H1 (cell line): ENCODE measurements around the gene CTSW. TPM values are rescaled to one million over a fixed set of nuclear protein-coding genes. Genes with fewer than 3 reads are reported as not detected.

Source experiments
- CTCF ChIA-PET: fragments of 300-600 bp; sonication (Branson Sonifier 250); formaldehyde crosslinking; loops from one replicate; lab custom pipeline; 2021; ENCODE audit not compliant: partially characterized antibody; lab: Charles Lee
- POLR2A ChIA-PET: fragments of 300-600 bp; sonication (Branson Sonifier 250); formaldehyde crosslinking; loops from one replicate; lab custom pipeline; 2021; ENCODE audit warnings: inconsistent platforms; ENCODE audit not compliant: partially characterized antibody; lab: Charles Lee
- DNase-seq, 2 experiments: peaks; one replicate each; pipeline versions ENCODE4 v3.0.0 to v3.0.0-alpha.2; 2010 to 2022; ENCODE audit warnings: low spot score in 2 of 2, low read depth in 1 of 2, mixed read lengths in 1 of 2
- FAIRE-seq: peaks from 2 replicates; lab custom pipeline; 2011; peaks lifted over from hg19 to GRCh38; lab: Jason Lieb, UNC
- H2AFZ ChIP-seq: 2 replicates; pipeline ENCODE4 v1.8.1; 2012; ENCODE audit warnings: low read length, inconsistent platforms
- H2AK5ac ChIP-seq: 2 replicates; pipeline ENCODE4 v1.6.1; 2013; ENCODE audit warnings: low read depth, low read length
- H2BK120ac ChIP-seq: replicated peaks from 2 replicates; pipeline ENCODE3; 2013; ENCODE audit warnings: low read depth, low read length, inconsistent platforms
- H2BK12ac ChIP-seq: 2 replicates; pipeline ENCODE4 v1.6.1; 2013; ENCODE audit warnings: low read depth, low read length
- H2BK15ac ChIP-seq: 2 replicates; pipeline ENCODE4 v1.6.1; 2013; ENCODE audit warnings: low read length
- H2BK20ac ChIP-seq: 2 replicates; pipeline ENCODE4 v1.6.1; 2013; ENCODE audit warnings: low read length
- H2BK5ac ChIP-seq: 2 replicates; pipeline ENCODE4 v1.6.1; 2013; ENCODE audit warnings: low read depth, low read length
- H3K14ac ChIP-seq: 2 replicates; pipeline ENCODE4 v1.6.1; 2013; ENCODE audit warnings: inconsistent platforms; ENCODE audit not compliant: insufficient read length
- H3K18ac ChIP-seq: 2 replicates; pipeline ENCODE4 v1.6.1; 2013; ENCODE audit warnings: low read length; ENCODE audit errors: extremely low read depth
- H3K23ac ChIP-seq: 2 replicates; pipeline ENCODE4 v1.6.1; 2013; ENCODE audit warnings: inconsistent platforms; ENCODE audit not compliant: insufficient read length
- H3K23me2 ChIP-seq: 2 replicates; pipeline ENCODE4 v1.6.1; 2013; ENCODE audit warnings: low read depth, low read length
- H3K27ac ChIP-seq: 2 replicates; pipeline ENCODE4 v1.6.1; 2011; ENCODE audit warnings: low read depth, low read length, inconsistent platforms
- H3K27me3 ChIP-seq, 4 experiments: replicated peaks in 1 of 4; 1 replicate in 1 of 4; 2 replicates in 3 of 4; pipeline versions ENCODE4 v1.6.1 to v1.8.1; 2011 to 2013; ENCODE audit warnings: low read length in 3 of 4, mild to moderate bottlenecking in 3 of 4, inconsistent platforms in 2 of 4, mixed read lengths in 2 of 4, moderate library complexity in 1 of 4; ENCODE audit not compliant: control insufficient read depth in 3 of 4, insufficient read depth in 3 of 4; ENCODE audit errors: extremely low read depth in 1 of 4
- H3K36me3 ChIP-seq, 4 experiments: 2 replicates each; pipeline versions ENCODE4 v1.6.1 to v1.8.1; 2011 to 2013; ENCODE audit warnings: mild to moderate bottlenecking in 4 of 4, low read length in 3 of 4, moderate library complexity in 2 of 4, control low read depth in 1 of 4, inconsistent platforms in 1 of 4; ENCODE audit not compliant: insufficient read depth in 4 of 4, control insufficient read depth in 2 of 4
- H3K4ac ChIP-seq: replicated peaks from 2 replicates; pipeline ENCODE3; 2013; ENCODE audit warnings: low read length, low read depth, mixed read lengths, inconsistent platforms; ENCODE audit not compliant: insufficient read length
- H3K4me1 ChIP-seq, 4 experiments: replicated peaks in 1 of 4; 1 replicate in 1 of 4; 2 replicates in 3 of 4; pipeline versions ENCODE4 v1.6.1 to v1.8.1; 2011 to 2013; ENCODE audit warnings: low read length in 3 of 4, inconsistent platforms in 2 of 4, mixed read lengths in 1 of 4; ENCODE audit not compliant: insufficient read depth in 4 of 4, control insufficient read depth in 3 of 4
- H3K4me2 ChIP-seq, 2 experiments: 2 replicates each; pipeline versions ENCODE4 v1.6.1 to v1.8.1; 2011 to 2013; ENCODE audit warnings: low read depth in 2 of 2, low read length in 2 of 2, control low read depth in 1 of 2, inconsistent platforms in 1 of 2, mild to moderate bottlenecking in 1 of 2; ENCODE audit not compliant: insufficient read depth in 1 of 2
- H3K4me3 ChIP-seq, 4 experiments: fragments of 200-600, 300-600 bp in 1 of 4; sonication (generic), shearing (Covaris generic), sonication (Bioruptor Twin) in 1 of 4; 2 replicates each; pipeline versions ENCODE4 v1.5.1 to v1.8.1; 2011 to 2016; ENCODE audit warnings: low read length in 4 of 4, low read depth in 3 of 4, control low read depth in 2 of 4, inconsistent platforms in 2 of 4, mild to moderate bottlenecking in 2 of 4, mixed read lengths in 1 of 4, moderate library complexity in 1 of 4; ENCODE audit not compliant: insufficient read depth in 2 of 4; ENCODE audit errors: extremely low read depth in 1 of 4
- H3K56ac ChIP-seq: replicated peaks from 2 replicates; pipeline ENCODE3; 2013; ENCODE audit warnings: low read depth, mild to moderate bottlenecking, mixed read lengths, low read length, inconsistent platforms; ENCODE audit not compliant: insufficient read length
- H3K79me1 ChIP-seq: 2 replicates; pipeline ENCODE4 v1.6.1; 2013; ENCODE audit warnings: low read depth, low read length, control low read depth
- H3K79me2 ChIP-seq, 2 experiments: 2 replicates each; pipeline versions ENCODE4 v1.6.1 to v1.8.1; 2012 to 2013; ENCODE audit warnings: low read length in 2 of 2, mild to moderate bottlenecking in 2 of 2, inconsistent platforms in 1 of 2; ENCODE audit not compliant: insufficient read depth in 2 of 2, control insufficient read depth in 1 of 2
- H3K9ac ChIP-seq, 4 experiments: replicated peaks in 1 of 4; 1 replicate in 1 of 4; 2 replicates in 3 of 4; pipeline versions ENCODE4 v1.6.1 to v1.8.1; 2011 to 2013; ENCODE audit warnings: low read depth in 3 of 4, low read length in 3 of 4, control low read depth in 2 of 4, mild to moderate bottlenecking in 2 of 4, moderate library complexity in 2 of 4, inconsistent platforms in 1 of 4; ENCODE audit errors: extremely low read depth in 1 of 4
- H3K9me3 ChIP-seq, 2 experiments: 2 replicates each; pipeline versions ENCODE4 v1.6.1 to v1.8.1; 2012 to 2013; ENCODE audit warnings: mild to moderate bottlenecking in 2 of 2, moderate library complexity in 2 of 2, control low read depth in 1 of 2, inconsistent platforms in 1 of 2, low read depth in 1 of 2, low read length in 1 of 2, mixed read lengths in 1 of 2; ENCODE audit not compliant: insufficient read depth in 2 of 2
- H4K20me1 ChIP-seq, 2 experiments: replicated peaks in 1 of 2; 2 replicates each; pipeline versions ENCODE3 to v1.8.1; 2011 to 2013; ENCODE audit warnings: inconsistent platforms in 2 of 2, low read length in 2 of 2, mild to moderate bottlenecking in 1 of 2; ENCODE audit not compliant: insufficient read depth in 2 of 2, control insufficient read depth in 1 of 2
- H4K5ac ChIP-seq: 2 replicates; pipeline ENCODE4 v1.6.1; 2013; ENCODE audit warnings: low read length, low read depth, mixed read lengths, inconsistent platforms; ENCODE audit not compliant: insufficient read length
- H4K8ac ChIP-seq: 2 replicates; pipeline ENCODE4 v1.8.0; 2013; ENCODE audit warnings: mild to moderate bottlenecking, moderate library complexity, low read length, inconsistent platforms; ENCODE audit not compliant: insufficient read depth; ENCODE audit errors: extremely low read depth
- H4K91ac ChIP-seq: replicated peaks from 2 replicates; pipeline ENCODE3; 2013; ENCODE audit warnings: low read length, mixed read lengths, inconsistent platforms; ENCODE audit not compliant: insufficient read length
- CHD2 ChIP-seq: IDR thresholded peaks from 2 replicates; pipeline ENCODE4 v1.6.1; 2012; ENCODE audit warnings: low read length, improper control_type of control experiment
- FOSL1 ChIP-seq: IDR thresholded peaks from 2 replicates; pipeline ENCODE4 v1.6.1; 2011; ENCODE audit warnings: mild to moderate bottlenecking, low read depth, low read length, moderate library complexity; ENCODE audit not compliant: insufficient read depth
- GABPA ChIP-seq: IDR thresholded peaks from 2 replicates; pipeline ENCODE4 v1.6.1; 2011; ENCODE audit warnings: mild to moderate bottlenecking, low read length, moderate library complexity, borderline replicate concordance; ENCODE audit not compliant: insufficient read depth
- GTF2F1 ChIP-seq: IDR thresholded peaks from 2 replicates; pipeline ENCODE4 v1.6.1; 2012; ENCODE audit warnings: low read depth, low read length, improper control_type of control experiment, borderline replicate concordance
- NRF1 ChIP-seq: IDR thresholded peaks from 2 replicates; pipeline ENCODE4 v1.6.1; 2011; ENCODE audit warnings: mild to moderate bottlenecking, low read depth, low read length, improper control_type of control experiment
- POLR2A ChIP-seq, 2 experiments: IDR thresholded peaks; 1 replicate in 1 of 2; 2 replicates in 1 of 2; pipeline ENCODE4 v1.6.1; 2011; ENCODE audit warnings: low read depth in 2 of 2, low read length in 2 of 2, mild to moderate bottlenecking in 2 of 2; ENCODE audit errors: control extremely low read depth in 1 of 2
- RAD21 ChIP-seq, 2 experiments: IDR thresholded peaks in 1 of 2; conservative IDR thresholded peaks in 1 of 2; 2 replicates each; pipeline ENCODE4 v1.6.1; 2011; ENCODE audit warnings: low read depth in 2 of 2, low read length in 2 of 2, improper control_type of control experiment in 1 of 2, inconsistent platforms in 1 of 2, mild to moderate bottlenecking in 1 of 2, moderate library complexity in 1 of 2
- RXRA ChIP-seq: IDR thresholded peaks from 2 replicates; pipeline ENCODE4 v1.6.1; 2011; ENCODE audit warnings: low read depth, mild to moderate bottlenecking, low read length, moderate library complexity; ENCODE audit not compliant: insufficient read depth
- SIX5 ChIP-seq: IDR thresholded peaks from 2 replicates; pipeline ENCODE4 v1.6.1; 2011; ENCODE audit warnings: mild to moderate bottlenecking, low read depth, low read length
- SUZ12 ChIP-seq: fragments of 200-600 bp; sonication (generic); IDR thresholded peaks from 2 replicates; pipeline ENCODE4 v1.6.1; 2012; ENCODE audit warnings: mild to moderate bottlenecking, inconsistent platforms, low read length, moderate library complexity, mixed read lengths
- WGBS, 2 experiments: shearing (Covaris generic) in 1 of 2; methylation state at CpG; one replicate each; pipeline versions ENCODE4 v1.1.6 to v1.1.7; 2013 to 2015; ENCODE audit warnings: low lambda C conversion rate in 2 of 2, mixed read lengths in 2 of 2, inconsistent platforms in 1 of 2, low coverage in 1 of 2, missing lambda C conversion rate in 1 of 2; ENCODE audit not compliant: insufficient replicate concordance in 2 of 2, insufficient coverage in 1 of 2, insufficient read length in 1 of 2; ENCODE audit errors: extremely low coverage in 1 of 2, missing lambda C conversion rate in 1 of 2; 5-methylcytosine and 5-hydroxymethylcytosine counted together
- polyA plus RNA-seq, 7 experiments: library from polyadenylated mRNA; depleted of rRNA in 3 of 7; stranded (reverse) in 5 of 7; unstranded in 2 of 7; fragments of >200 nt in 5 of 7; fragments of 200-250 nt in 2 of 7; gene quantifications; 1 replicate in 5 of 7; 2 replicates in 1 of 7; 4 replicates in 1 of 7; pipeline versions ENCODE4 v1.2.1 to v1.2.3, GENCODE V29; 2011 to 2013; ENCODE audit warnings: missing spikeins in 2 of 7, mixed read lengths in 2 of 7
- total RNA-seq: library from RNA; stranded (reverse); fragmentation: NEBNext Ultra II Directional; extraction: Animal tissue kit (Norgen Biotek cat#: 25700); gene quantifications from 2 replicates; pipeline ENCODE4 v1.2.1, GENCODE V29; 2021

Gene CTSW
- total and polyA plus RNA-seq, 2 of the 8 experiments (the other 6 are each of a cell fraction or from before 2014, with no cell fraction given) = not detected

DNA sequence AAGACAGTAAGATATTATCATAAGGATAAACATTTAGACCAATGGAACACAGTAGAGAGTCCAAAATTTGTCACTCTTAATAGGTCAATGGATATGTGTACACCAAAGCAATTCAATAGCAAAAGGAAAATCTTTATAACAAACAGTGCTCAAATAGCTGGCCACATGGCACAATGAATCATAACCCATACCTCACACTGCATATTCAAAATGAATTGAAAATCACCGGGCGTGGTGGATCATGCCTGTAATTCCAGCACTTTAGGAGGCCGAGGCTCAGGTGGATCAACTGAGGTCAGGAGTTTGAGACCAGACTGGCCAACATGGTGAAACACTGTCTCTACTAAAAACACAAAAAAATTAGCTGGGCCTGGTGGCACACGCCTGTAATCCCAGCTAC is 37.5 kb upstream of the CTSW start:
- Histone ChIP-seq H2BK15ac (no peak overlapping the region), H3K4me1 (no peaks in the 10 kb centered on the region), H3K27me3 (no peaks in the 10 kb centered on the region), H3K18ac (no peak overlapping the region), H3K56ac (no peak overlapping the region), H2AFZ (no peak overlapping the region), H2AK5ac (no peak overlapping the region), H3K14ac (no peak overlapping the region), H2BK120ac (no peak overlapping the region), H3K9ac (no peak overlapping the region), H2BK5ac (no peak overlapping the region), H3K4ac (no peak overlapping the region), H3K23ac (no peak overlapping the region), H3K27ac (no peak overlapping the region), H4K5ac (no peak overlapping the region), H4K8ac (no peak overlapping the region), H2BK12ac (no peak overlapping the region), H4K20me1 (no peaks in the 10 kb centered on the region), H3K9me3 (no peaks in the 10 kb centered on the region), H3K36me3 (no peaks in the 10 kb centered on the region), H3K23me2 (no peaks in the 10 kb centered on the region), H3K79me2 (no peaks in the 10 kb centered on the region)
- CTCF ChIA-PET = interaction anchor here (1.9 to 15.2 kb wide), 3 partner anchors 9 to 43 kb away, joined by 7 to 283 read pairs (median 48); partner anchors contain the start of genes CCDC85B, CTSW, FIBP and SNX32
- WGBS, 2 experiments = 95% methylated on average over 4 of the region's 4 CpGs; no CpG with 5 or more reads in 1 of the 2 experiments
- TF ChIP-seq RXRA = no peak
- TF ChIP-seq GTF2F1 = no peak
- no peak for TF ChIP-seq SIX5
- no peak for TF ChIP-seq FOSL1
- no peak for TF ChIP-seq GABPA
- TF ChIP-seq CHD2 = no peak
- TF ChIP-seq POLR2A (IDR thresholded peaks at IDR 0.05; ENCODE audit: control extremely low read depth in 1 of 2, low read depth in 2 of 2, low read length in 2 of 2) = no peak
- TF ChIP-seq RAD21 (IDR thresholded peaks at IDR 0.05 in 1 of 2, conservative IDR thresholded peaks at IDR 0.05 in 1 of 2; ENCODE audit: low read depth in 2 of 2, low read length in 2 of 2) = no peak
- no peak for TF ChIP-seq NRF1
- TF ChIP-seq SUZ12 = no peak
- TF ChIP-seq, all 59 proteins: peak for 0
- Histone ChIP-seq H3K4me3 (no peak overlapping the region), H2BK20ac (no peak overlapping the region), H3K4me2 (no peak overlapping the region), H3K79me1 (no peaks in the 10 kb centered on the region), H4K91ac (no peak overlapping the region)
- no peak for DNase-seq
- no peak for FAIRE-seq
- POLR2A ChIA-PET = interaction anchor here (1.5 to 38.3 kb wide), 2 partner anchors 9 to 33 kb away, joined by 5 to 1071 read pairs; partner anchors contain the start of genes CCDC85B, CFL1, CTSW and EFEMP2
